Astrocyte of the spinal cord (primary cell): ENCODE results near the gene RNU6-9.

ENCODE experiments used
- DNase-seq: peaks from one replicate; pipeline ENCODE4 v3.0.0; 2011; ENCODE audit warnings: low read depth, low spot score
- H3K4me3 ChIP-seq: 2 replicates; pipeline ENCODE4 v1.5.1; 2011; ENCODE audit warnings: low read depth, mild to moderate bottlenecking, low read length, moderate library complexity
- in situ Hi-C: cut with HindIII; loops from 2 replicates; pipeline ENCODE4 v1.10.0; 2017; ENCODE audit warnings: low sequenced_read_pairs
- TF ChIP-seq, protein P1 (sequence below): IDR thresholded peaks from 2 replicates; pipeline ENCODE4 v1.5.1; 2012; ENCODE audit warnings: low read depth, mild to moderate bottlenecking, low read length, inconsistent platforms

The RNU6-9 gene

DNA sequence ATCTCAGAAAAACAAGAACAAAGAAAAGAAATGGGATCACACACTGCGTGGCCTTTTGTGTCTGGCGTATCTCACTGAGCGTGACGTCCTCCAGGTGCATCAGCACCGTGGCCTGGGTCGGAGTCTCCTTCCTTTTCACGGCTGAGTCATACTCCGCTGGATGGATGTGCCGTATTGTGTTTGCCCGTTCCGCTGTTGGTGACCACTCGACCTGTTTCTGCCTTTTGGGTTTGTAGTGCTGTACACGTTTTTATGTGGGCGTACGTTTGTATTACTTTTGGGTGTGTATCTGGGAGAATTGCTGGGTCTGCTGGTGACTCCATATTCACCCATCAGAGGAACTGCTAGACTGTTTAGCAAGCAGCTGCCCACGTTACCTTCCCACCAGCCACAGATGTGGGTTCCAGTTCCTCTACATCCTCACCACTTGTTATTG, 44.0 kb downstream of the RNU6-9 start:
- TF ChIP-seq, protein P1, sequence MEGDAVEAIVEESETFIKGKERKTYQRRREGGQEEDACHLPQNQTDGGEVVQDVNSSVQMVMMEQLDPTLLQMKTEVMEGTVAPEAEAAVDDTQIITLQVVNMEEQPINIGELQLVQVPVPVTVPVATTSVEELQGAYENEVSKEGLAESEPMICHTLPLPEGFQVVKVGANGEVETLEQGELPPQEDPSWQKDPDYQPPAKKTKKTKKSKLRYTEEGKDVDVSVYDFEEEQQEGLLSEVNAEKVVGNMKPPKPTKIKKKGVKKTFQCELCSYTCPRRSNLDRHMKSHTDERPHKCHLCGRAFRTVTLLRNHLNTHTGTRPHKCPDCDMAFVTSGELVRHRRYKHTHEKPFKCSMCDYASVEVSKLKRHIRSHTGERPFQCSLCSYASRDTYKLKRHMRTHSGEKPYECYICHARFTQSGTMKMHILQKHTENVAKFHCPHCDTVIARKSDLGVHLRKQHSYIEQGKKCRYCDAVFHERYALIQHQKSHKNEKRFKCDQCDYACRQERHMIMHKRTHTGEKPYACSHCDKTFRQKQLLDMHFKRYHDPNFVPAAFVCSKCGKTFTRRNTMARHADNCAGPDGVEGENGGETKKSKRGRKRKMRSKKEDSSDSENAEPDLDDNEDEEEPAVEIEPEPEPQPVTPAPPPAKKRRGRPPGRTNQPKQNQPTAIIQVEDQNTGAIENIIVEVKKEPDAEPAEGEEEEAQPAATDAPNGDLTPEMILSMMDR: no peak
- DNase-seq: no peak
- in situ Hi-C loops: no loop called here

DNA sequence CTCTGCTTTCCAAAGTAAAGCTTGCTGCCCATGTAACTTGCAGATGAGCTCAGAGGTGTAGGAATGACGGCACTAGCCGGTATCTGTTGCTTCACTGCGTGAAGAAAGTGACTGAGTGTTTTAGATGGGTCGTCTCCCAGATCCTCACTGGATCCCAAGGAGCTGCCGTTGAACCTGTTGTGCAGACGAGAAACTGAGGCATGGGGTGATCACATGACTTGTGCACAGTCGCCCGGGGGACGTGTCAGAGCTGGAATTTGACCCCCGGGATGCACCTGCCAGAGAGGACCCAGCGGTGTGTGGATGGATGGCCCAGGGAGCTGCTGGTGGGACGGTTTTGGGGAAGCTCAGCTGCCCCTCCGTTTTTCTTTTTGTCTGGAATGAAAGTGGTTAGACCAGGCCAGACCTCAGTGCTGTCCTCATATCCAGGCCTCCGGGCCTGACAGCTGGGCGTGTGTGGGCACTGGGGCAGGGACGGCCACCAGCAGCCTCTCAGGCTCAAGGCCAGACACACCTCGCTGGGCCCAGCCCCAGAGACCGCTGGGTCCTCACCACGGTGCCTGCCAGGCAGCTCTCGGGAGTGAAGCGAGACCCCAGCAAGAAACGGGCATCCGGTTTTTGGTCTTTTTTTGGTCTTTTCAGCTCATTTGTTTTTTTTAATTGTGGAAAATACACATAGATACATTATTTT, 45.1 kb downstream of the RNU6-9 start:
- TF ChIP-seq, protein P1: no peak
- in situ Hi-C loops: no loop called here
- DNase-seq: no peak
- H3K4me3 ChIP-seq: no peak overlapping the region

More for the DNA sequence above, 44.0 kb downstream of the RNU6-9 start:
- no peak overlapping the region for H3K4me3 ChIP-seq

DNA sequence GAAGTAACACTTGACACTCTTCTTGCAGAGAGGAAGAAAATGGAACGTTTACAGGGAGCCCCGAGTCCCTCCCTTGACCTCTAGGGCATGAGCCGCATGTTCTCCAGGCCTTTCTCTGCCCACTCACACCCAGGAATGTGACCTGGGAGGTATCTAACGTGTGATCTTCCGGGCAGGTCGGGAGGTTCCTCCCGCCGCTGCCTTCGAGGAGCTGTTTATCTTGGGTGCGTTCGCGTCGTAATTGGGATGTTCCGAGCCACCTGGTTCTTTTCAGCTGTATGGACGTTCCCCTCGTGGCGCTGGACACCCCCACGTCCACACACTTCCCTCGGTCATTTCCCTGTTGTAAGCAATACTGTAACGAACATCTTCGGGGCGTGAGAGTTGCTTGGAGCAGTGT, 46.2 kb downstream of the RNU6-9 start:
- no peak for DNase-seq
- H3K4me3 ChIP-seq: no peak overlapping the region
- TF ChIP-seq, protein P1: no peak
- in situ Hi-C loops: no loop called here

DNA sequence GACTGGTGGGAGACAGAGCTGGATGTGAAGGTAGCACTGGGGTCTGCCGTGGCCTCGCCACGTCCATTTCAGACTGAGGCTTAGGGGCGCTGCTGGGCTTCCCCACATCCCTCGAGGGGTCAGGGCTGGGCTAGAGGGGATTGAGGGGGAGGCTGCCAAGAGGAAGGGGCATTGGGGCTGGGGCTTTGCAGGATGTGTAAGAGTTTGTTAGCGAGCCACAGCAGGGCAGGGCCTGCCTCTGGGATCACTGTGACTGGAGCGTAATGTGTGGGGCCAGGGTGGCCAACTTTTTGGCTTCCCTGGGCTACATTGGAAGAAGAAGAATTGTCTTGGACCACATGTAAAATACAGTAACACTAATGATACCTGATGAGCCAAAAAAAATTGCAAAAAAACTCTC, 46.6 kb downstream of the RNU6-9 start:
- TF ChIP-seq, protein P1: no peak
- H3K4me3 ChIP-seq: no peak overlapping the region
- in situ Hi-C loops: no loop called here
- DNase-seq: no peak

DNA sequence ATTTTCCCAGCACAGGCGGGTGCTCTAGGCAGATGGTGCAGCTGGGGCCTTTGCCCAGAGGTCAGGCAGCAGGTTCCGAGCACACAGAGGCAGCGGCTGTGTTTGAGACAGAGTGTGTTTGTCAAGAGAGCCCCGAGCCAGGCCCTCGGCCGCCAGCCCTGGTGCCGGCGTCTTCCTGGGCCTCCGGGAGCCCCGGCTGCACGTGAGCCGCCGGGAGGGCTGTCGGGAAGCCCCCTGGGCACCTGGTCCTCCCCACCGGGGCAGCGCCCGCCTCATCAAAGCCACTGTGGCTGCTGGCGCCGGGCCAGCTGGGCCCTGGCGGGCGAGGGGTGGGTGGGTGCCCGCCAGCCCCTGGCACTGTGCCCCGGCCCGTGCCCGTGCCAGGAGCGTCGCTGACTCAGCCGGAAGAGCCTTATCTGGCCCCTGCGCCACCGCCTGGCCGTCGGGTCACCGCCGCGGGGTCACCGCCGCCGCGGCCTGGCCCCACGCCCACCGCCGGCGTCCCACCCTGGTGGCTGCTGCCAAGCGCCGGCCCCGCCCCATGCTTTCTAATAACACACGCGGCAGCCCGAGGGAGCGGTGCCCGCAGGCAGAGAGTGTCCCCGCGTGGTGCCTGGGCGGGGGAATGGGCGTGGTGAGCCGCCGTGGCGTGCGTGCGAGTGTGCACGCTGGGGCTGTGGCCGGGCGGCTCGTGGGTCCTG, 47.5 kb downstream of the RNU6-9 start:
- peak; percentile 60 for DNase-seq
- in situ Hi-C loops: no loop called here
- TF ChIP-seq, protein P1: no peak

DNA sequence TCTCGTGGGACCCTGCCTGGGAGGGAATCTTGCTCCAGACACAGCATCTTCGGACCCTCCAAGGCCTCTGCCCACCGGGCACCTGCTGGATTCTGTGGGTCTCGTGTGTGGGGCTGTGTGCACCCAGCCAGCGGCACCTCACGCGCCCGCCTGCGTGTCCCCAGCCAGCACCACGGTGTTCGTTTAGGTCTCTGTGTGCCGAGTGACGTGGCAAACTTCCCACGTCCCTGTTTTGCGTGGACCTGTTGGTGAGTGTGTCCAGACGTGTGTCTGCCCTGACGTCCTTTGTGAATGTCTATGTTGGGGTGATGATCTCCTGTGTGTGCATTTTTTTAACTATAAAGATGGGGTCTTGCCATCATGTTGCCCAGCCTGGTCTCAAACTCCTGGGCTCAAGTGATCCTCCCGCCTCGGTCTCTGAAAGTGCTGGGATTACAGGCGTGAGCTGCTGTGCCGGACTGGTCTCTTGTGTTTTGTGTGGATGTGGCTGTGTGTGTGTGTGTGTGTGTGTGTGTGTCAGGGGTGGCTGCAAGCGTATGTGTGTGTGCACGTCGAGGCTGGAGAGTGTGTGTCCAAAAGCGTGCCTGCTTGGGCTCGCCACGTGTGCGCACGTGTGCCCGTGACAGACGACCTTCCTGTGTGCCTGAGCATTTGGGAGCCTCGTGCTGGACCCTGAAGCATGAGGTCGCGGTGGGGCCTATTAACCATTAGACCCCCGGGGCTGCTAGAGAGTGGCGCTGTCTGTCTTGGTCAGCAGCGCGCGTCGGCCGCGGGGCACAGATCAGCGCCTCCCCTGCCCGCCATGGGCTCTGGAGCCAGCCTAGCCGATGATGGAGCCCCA, 48.2 kb downstream of the RNU6-9 start:
- in situ Hi-C loops: no loop called here
- no peak overlapping the region for H3K4me3 ChIP-seq
- DNase-seq: no peak
- TF ChIP-seq, protein P1: no peak

More for the DNA sequence above, 47.5 kb downstream of the RNU6-9 start:
- no peak overlapping the region for H3K4me3 ChIP-seq
